GM23338 (cell line): ENCODE results near the gene EMID1. TPM values are rescaled to one million over a fixed set of nuclear protein-coding genes. Genes with fewer than 3 reads are reported as not detected.

Experiments
- ATAC-seq: fragments of 200-7000 bp; cut with Tn5 transposase; 3 replicates; pipeline ENCODE4 v1.9.1; 2020
- DNase-seq: peaks from one replicate; pipeline ENCODE4 v3.0.0-alpha.2; 2015; ENCODE audit warnings: low spot score
- H2AFZ ChIP-seq: fragments of 200-600 bp; sonication (generic); 2 replicates; pipeline ENCODE4 v1.8.0; 2016; ENCODE audit warnings: antibody characterized with exemption, mild to moderate bottlenecking, moderate library complexity
- H3F3A ChIP-seq: fragments of 200-600 bp; sonication (generic); replicated peaks from 2 replicates; pipeline ENCODE4 v1.8.0; 2017; ENCODE audit warnings: antibody characterized with exemption, mixed run types, low read depth
- H3K27ac ChIP-seq: fragments of 200-600 bp; sonication (generic); 2 replicates; pipeline ENCODE4 v1.6.1; 2016; ENCODE audit warnings: low read depth
- H3K27me3 ChIP-seq: fragments of 200-600 bp; sonication (generic); 2 replicates; pipeline ENCODE4 v1.8.0; 2016; ENCODE audit warnings: mild to moderate bottlenecking, mixed run types, moderate library complexity; ENCODE audit not compliant: insufficient read depth
- H3K36me3 ChIP-seq: fragments of 200-600 bp; sonication (generic); 2 replicates; pipeline ENCODE4 v1.8.0; 2016; ENCODE audit warnings: mild to moderate bottlenecking; ENCODE audit not compliant: insufficient read depth
- H3K4me1 ChIP-seq: fragments of 200-600 bp; sonication (generic); 2 replicates; pipeline ENCODE4 v1.8.0; 2016; ENCODE audit warnings: mild to moderate bottlenecking, moderate library complexity; ENCODE audit not compliant: insufficient read depth
- H3K4me2 ChIP-seq: fragments of 200-600 bp; sonication (generic); 2 replicates; pipeline ENCODE4 v1.7.1; 2017; ENCODE audit warnings: mixed run types
- H3K4me3 ChIP-seq: fragments of 200-600 bp; sonication (generic); 2 replicates; pipeline ENCODE4 v1.6.1; 2016; ENCODE audit warnings: mixed run types
- H3K79me2 ChIP-seq: fragments of 200-600 bp; sonication (generic); replicated peaks from 2 replicates; pipeline ENCODE4 v1.8.0; 2017; ENCODE audit warnings: mild to moderate bottlenecking; ENCODE audit not compliant: insufficient read depth
- H3K9me2 ChIP-seq: fragments of 200-600 bp; sonication (generic); 2 replicates; pipeline ENCODE4 v1.8.0; 2017; ENCODE audit not compliant: insufficient read depth
- H4K20me1 ChIP-seq: fragments of 200-600 bp; sonication (generic); replicated peaks from 2 replicates; pipeline ENCODE4 v1.8.0; 2017; ENCODE audit warnings: mild to moderate bottlenecking; ENCODE audit not compliant: insufficient read depth
- H3K27ac Mint-ChIP-seq: 2 replicates; pipeline ENCODE4 v1.8.0; 2020; ENCODE audit warnings: inconsistent platforms, mild to moderate bottlenecking, moderate library complexity, mixed read lengths
- H3K27me3 Mint-ChIP-seq: 3 replicates; pipeline ENCODE4 v1.8.0; 2022; ENCODE audit warnings: low read depth, mild to moderate bottlenecking, moderate library complexity, mixed read lengths, inconsistent platforms; ENCODE audit not compliant: insufficient read depth, poor library complexity
- H3K36me3 Mint-ChIP-seq: 3 replicates; pipeline ENCODE4 v1.8.0; 2021; ENCODE audit warnings: low read depth, mild to moderate bottlenecking, inconsistent platforms, moderate library complexity, mixed read lengths
- H3K4me1 Mint-ChIP-seq: 3 replicates; pipeline ENCODE4 v1.8.0; 2020; ENCODE audit warnings: mild to moderate bottlenecking, inconsistent platforms, mixed read lengths
- H3K4me3 Mint-ChIP-seq: 3 replicates; pipeline ENCODE4 v1.8.0; 2021; ENCODE audit warnings: moderate library complexity, mild to moderate bottlenecking, inconsistent platforms, mixed read lengths
- H3K9me3 Mint-ChIP-seq: 3 replicates; pipeline ENCODE4 v1.8.0; 2020; ENCODE audit warnings: moderate library complexity, mild to moderate bottlenecking, inconsistent platforms, mixed read lengths
- CTCF ChIP-seq, 2 experiments: fragments of 200-600 bp in 1 of 2; sonication (generic) in 1 of 2; conservative IDR thresholded peaks; 2 replicates each; pipeline versions ENCODE4 v1.5.1 to v1.6.1; 2016 to 2017; ENCODE audit warnings: antibody characterized with exemption in 2 of 2, low read depth in 2 of 2, mild to moderate bottlenecking in 2 of 2, moderate library complexity in 1 of 2
- EZH2phosphoT487 ChIP-seq: fragments of 200-600 bp; sonication (generic); IDR thresholded peaks from one replicate; pipeline ENCODE4 v1.8.1; 2018; ENCODE audit warnings: antibody characterized with exemption; ENCODE audit not compliant: unreplicated experiment
- NANOG ChIP-seq: IDR thresholded peaks from 2 replicates; pipeline ENCODE4 v1.6.1; 2016; ENCODE audit warnings: antibody characterized with exemption, borderline replicate concordance
- STAT1 ChIP-seq: IDR thresholded peaks from one replicate; pipeline ENCODE4 v1.6.1; 2016; ENCODE audit warnings: antibody characterized with exemption; ENCODE audit not compliant: unreplicated experiment
- ZNF114 ChIP-seq: fragments of 250-450 bp; sonication (Bioruptor Pico); IDR thresholded peaks from 2 replicates; pipeline ENCODE4 v1.5.0; 2020; ENCODE audit warnings: mild to moderate bottlenecking, moderate library complexity
- polyA plus RNA-seq: library from polyadenylated mRNA; unstranded; fragments of >200 nt; fragmentation: Nextera tagmentation; extraction: Ambion mirVana; gene quantifications from 2 replicates; pipeline ENCODE4 v1.2.1, GENCODE V29; 2016
- total RNA-seq: library from RNA; depleted of rRNA; stranded (reverse); fragments of >200 nt; shearing (Covaris generic); gene quantifications from 2 replicates; pipeline ENCODE4 v1.2.3, GENCODE V29; 2014
- TF ChIP-seq, protein P1 (sequence below): fragments of 250-450 bp; sonication (Bioruptor Pico); IDR thresholded peaks from 2 replicates; pipeline ENCODE4 v1.5.0; 2020; ENCODE audit warnings: mild to moderate bottlenecking, moderate library complexity
- TF ChIP-seq, protein P2 (sequence below): IDR thresholded peaks from 2 replicates; pipeline ENCODE4 v1.6.1; 2016; ENCODE audit warnings: antibody characterized with exemption

Gene EMID1
- total and polyA plus RNA-seq, 2 experiments from 2014 or later: 3.0 to 13.4 TPM

DNA sequence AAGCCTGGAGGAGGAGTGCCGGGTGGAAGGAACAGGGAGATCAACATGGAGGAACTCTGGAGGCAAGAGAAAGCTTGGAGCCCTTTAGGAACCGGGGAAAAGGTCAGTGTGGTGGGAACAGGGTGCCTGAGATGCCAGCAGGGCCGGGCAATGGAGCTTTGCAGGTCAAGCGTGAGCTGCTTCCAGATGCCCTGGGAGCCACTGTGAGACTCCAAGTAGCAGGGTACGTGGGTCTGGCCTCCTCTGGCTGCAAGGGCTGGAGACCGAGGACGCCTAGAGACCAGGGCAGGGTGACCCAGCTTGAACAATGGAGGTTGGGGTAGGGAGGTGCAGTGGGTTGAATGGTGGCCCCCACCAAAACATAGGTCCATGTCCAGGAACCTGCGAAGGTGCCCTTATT is 15.6 kb upstream of the EMID1 start (continued):
- TF ChIP-seq, protein P1, sequence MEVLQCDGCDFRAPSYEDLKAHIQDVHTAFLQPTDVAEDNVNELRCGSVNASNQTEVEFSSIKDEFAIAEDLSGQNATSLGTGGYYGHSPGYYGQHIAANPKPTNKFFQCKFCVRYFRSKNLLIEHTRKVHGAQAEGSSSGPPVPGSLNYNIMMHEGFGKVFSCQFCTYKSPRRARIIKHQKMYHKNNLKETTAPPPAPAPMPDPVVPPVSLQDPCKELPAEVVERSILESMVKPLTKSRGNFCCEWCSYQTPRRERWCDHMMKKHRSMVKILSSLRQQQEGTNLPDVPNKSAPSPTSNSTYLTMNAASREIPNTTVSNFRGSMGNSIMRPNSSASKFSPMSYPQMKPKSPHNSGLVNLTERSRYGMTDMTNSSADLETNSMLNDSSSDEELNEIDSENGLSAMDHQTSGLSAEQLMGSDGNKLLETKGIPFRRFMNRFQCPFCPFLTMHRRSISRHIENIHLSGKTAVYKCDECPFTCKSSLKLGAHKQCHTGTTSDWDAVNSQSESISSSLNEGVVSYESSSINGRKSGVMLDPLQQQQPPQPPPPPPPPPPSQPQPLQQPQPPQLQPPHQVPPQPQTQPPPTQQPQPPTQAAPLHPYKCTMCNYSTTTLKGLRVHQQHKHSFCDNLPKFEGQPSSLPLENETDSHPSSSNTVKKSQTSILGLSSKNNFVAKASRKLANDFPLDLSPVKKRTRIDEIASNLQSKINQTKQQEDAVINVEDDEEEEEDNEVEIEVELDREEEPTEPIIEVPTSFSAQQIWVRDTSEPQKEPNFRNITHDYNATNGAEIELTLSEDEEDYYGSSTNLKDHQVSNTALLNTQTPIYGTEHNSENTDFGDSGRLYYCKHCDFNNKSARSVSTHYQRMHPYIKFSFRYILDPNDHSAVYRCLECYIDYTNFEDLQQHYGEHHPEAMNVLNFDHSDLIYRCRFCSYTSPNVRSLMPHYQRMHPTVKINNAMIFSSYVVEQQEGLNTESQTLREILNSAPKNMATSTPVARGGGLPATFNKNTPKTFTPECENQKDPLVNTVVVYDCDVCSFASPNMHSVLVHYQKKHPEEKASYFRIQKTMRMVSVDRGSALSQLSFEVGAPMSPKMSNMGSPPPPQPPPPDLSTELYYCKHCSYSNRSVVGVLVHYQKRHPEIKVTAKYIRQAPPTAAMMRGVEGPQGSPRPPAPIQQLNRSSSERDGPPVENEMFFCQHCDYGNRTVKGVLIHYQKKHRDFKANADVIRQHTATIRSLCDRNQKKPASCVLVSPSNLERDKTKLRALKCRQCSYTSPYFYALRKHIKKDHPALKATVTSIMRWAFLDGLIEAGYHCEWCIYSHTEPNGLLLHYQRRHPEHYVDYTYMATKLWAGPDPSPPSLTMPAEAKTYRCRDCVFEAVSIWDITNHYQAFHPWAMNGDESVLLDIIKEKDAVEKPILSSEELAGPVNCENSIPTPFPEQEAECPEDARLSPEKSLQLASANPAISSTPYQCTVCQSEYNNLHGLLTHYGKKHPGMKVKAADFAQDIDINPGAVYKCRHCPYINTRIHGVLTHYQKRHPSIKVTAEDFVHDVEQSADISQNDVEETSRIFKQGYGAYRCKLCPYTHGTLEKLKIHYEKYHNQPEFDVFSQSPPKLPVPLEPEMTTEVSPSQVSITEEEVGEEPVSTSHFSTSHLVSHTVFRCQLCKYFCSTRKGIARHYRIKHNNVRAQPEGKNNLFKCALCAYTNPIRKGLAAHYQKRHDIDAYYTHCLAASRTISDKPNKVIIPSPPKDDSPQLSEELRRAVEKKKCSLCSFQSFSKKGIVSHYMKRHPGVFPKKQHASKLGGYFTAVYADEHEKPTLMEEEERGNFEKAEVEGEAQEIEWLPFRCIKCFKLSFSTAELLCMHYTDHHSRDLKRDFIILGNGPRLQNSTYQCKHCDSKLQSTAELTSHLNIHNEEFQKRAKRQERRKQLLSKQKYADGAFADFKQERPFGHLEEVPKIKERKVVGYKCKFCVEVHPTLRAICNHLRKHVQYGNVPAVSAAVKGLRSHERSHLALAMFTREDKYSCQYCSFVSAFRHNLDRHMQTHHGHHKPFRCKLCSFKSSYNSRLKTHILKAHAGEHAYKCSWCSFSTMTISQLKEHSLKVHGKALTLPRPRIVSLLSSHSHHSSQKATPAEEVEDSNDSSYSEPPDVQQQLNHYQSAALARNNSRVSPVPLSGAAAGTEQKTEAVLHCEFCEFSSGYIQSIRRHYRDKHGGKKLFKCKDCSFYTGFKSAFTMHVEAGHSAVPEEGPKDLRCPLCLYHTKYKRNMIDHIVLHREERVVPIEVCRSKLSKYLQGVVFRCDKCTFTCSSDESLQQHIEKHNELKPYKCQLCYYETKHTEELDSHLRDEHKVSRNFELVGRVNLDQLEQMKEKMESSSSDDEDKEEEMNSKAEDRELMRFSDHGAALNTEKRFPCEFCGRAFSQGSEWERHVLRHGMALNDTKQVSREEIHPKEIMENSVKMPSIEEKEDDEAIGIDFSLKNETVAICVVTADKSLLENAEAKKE (CRISPR knock-in tag): no peak
- no peak for TF ChIP-seq ZNF114
- TF ChIP-seq, protein P2, sequence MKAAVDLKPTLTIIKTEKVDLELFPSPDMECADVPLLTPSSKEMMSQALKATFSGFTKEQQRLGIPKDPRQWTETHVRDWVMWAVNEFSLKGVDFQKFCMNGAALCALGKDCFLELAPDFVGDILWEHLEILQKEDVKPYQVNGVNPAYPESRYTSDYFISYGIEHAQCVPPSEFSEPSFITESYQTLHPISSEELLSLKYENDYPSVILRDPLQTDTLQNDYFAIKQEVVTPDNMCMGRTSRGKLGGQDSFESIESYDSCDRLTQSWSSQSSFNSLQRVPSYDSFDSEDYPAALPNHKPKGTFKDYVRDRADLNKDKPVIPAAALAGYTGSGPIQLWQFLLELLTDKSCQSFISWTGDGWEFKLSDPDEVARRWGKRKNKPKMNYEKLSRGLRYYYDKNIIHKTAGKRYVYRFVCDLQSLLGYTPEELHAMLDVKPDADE: no peak
- TF ChIP-seq NANOG: no peak
- TF ChIP-seq EZH2phosphoT487: no peak

DNA sequence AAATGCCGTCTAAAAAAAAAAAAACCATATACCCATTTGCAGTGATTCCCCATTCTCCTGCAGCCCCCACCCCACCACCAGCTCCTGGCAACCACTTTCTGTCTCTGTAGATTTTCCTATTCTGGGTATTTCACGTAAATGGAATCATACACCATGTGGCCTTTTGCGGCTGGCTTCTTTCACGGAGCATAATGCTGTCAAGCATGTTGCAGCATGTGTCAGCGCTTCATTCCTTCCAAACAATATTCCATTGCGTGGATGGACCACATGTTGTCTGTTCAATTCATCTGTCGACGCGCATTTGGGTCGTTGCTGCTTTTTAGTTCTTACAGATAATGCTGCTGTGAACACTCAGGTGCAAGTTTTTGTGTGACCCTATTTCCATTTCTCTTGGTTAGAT is 14.8 kb upstream of the EMID1 start:
- ATAC-seq (no peak), DNase-seq (no peak)
- Histone ChIP-seq H3F3A (no peaks in the 10 kb centered on the region), H3K9me2 (no peaks in the 10 kb centered on the region), H3K27ac (no peak overlapping the region), H3K36me3 (no peaks in the 10 kb centered on the region), H3K79me2 (no peaks in the 10 kb centered on the region), H3K27me3 (no peaks in the 10 kb centered on the region), H3K4me2 (no peak overlapping the region), H3K4me1 (no peaks in the 10 kb centered on the region), H3K4me3 (no peak overlapping the region), H2AFZ (no peak overlapping the region), H4K20me1 (no peaks in the 10 kb centered on the region)
- Mint-ChIP-seq H3K36me3 (peaks cover 3% of the 10 kb centered on the region; the same call in 2 of the 3 replicates), H3K27ac (no peak overlapping the region), H3K9me3 (peaks cover 5% of the 10 kb centered on the region; the same call in 1 of the 3 replicates), H3K27me3 (peaks cover 2% of the 10 kb centered on the region), H3K4me3 (no peak overlapping the region), H3K4me1 (0 out of 3 replicates have a peak, but pooled peaks cover 2% of the 10 kb centered on the region)
- TF ChIP-seq CTCF (conservative IDR thresholded peaks at IDR 0.05; ENCODE audit: low read depth in 2 of 2) (no peak), STAT1 (no peak)
